ENCODE results near the gene SMIM8. TPM values are rescaled to one million over a fixed set of nuclear protein-coding genes. Genes with fewer than 3 reads are reported as not detected.

Gene SMIM8
- total RNA-seq, 1 experiment from 2014 or later, result 10.8 TPM

DNA sequence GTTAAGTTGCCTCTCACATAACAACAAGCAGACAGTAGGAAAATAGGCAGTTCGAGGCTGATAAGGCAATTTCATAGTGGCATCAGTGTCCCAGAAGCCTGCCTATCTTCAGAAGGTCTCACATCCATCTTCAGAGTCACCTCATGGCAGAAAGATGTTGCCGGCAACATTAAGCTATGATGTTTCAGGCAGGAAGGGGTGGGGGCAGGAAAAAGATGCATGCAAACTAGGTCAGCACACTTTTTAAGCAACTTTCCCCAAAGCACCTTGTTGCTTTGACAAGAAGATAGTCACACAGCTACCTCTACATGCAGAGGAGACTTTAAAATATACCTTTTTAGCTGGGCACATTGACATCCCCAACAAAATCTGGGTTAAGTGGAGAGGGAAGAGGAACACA lies 43.2 kb upstream of the SMIM8 start (continued):
- TF ChIP-seq, protein P1, sequence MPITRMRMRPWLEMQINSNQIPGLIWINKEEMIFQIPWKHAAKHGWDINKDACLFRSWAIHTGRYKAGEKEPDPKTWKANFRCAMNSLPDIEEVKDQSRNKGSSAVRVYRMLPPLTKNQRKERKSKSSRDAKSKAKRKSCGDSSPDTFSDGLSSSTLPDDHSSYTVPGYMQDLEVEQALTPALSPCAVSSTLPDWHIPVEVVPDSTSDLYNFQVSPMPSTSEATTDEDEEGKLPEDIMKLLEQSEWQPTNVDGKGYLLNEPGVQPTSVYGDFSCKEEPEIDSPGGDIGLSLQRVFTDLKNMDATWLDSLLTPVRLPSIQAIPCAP (CRISPR knock-in tag; IDR thresholded peaks at IDR 0.05), result no peak
- TF ChIP-seq GABPB1 (CRISPR knock-in tag; IDR thresholded peaks at IDR 0.05), result no peak

DNA sequence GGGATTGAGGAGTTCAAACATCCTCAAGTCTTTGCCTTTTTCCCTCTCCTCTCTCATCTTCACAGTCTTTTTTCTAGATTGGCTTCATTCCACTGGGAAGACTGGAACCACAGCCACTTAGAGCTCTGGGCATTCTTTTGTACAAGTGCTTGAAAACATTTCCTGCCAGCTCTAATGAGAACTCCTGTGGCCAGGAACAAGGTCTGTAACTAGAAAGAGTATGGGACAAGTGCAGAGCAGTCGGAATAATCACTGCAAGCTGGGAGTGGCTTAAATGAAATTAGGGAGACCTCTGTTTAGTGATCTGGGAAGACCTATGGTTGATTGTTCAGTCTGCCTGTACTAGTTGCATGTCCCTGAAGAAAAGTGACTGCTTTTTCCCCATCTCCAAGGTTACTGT lies 41.0 kb upstream of the SMIM8 start:
- H3K4me1 Mint-ChIP-seq, result no peaks in the 10 kb centered on the region
- DNase-seq (ENCODE audit: low spot score), result no peak
- no peak for ATAC-seq
- CTCF ChIA-PET, result interaction anchor here (1.5 to 1.6 kb wide), 2 partner anchors 142 to 202 kb away, joined by 4 to 5 read pairs; no protein-coding TSS in a partner anchor
- no peaks in the 10 kb centered on the region; the same call in 1 of the 2 replicates for H3K27me3 Mint-ChIP-seq (ENCODE audit: low read depth)
- no peak for TF ChIP-seq NR3C1 (CRISPR knock-in tag; conservative IDR thresholded peaks at IDR 0.05; ENCODE audit: low read depth)
- H3K27ac Mint-ChIP-seq, result no peak overlapping the region
- H3K9me3 Mint-ChIP-seq, result no peaks in the 10 kb centered on the region
- no peak overlapping the region for H3K4me3 Mint-ChIP-seq
- POLR2A ChIA-PET, result no interaction called here
- no peaks in the 10 kb centered on the region for H3K36me3 Mint-ChIP-seq

DNA sequence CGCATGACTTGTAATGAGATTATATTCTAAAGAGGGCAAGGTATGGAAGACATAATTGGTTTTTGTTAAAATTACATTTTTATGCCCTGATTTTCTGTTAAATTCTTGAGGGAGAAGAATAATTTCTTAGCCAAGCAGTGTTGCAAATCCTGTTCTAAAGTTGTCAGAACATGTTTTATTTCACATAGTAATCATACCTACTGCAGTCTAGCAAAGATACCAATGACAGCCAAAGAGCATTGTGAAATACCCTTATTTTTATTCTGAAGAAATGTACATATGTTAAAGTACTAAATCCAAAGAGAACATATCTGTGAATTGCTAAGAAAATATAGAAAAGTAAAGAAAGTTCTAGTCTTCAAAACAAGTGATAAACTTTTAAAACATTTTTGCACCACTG lies 39.6 kb upstream of the SMIM8 start:
- DNase-seq (ENCODE audit: low spot score) (no peak), ATAC-seq (no peak)
- Mint-ChIP-seq H3K9me3 (no peaks in the 10 kb centered on the region), H3K27ac (no peak overlapping the region), H3K4me3 (no peak overlapping the region), H3K36me3 (no peaks in the 10 kb centered on the region), H3K4me1 (no peaks in the 10 kb centered on the region), H3K27me3 (ENCODE audit: low read depth) (no peaks in the 10 kb centered on the region; the same call in 1 of the 2 replicates)
- TF ChIP-seq ZBTB21 (CRISPR knock-in tag; IDR thresholded peaks at IDR 0.05; ENCODE audit: borderline replicate concordance) (no peak), TEAD1 (CRISPR knock-in tag; IDR thresholded peaks at IDR 0.05) (no peak), NR1H2 (CRISPR knock-in tag; IDR thresholded peaks at IDR 0.05) (no peak), EMX1 (CRISPR knock-in tag; IDR thresholded peaks at IDR 0.05) (no peak), RELA (CRISPR knock-in tag; IDR thresholded peaks at IDR 0.05; ENCODE audit: borderline replicate concordance) (no peak), PRRX2 (CRISPR knock-in tag; IDR thresholded peaks at IDR 0.05) (no peak), RORB (CRISPR knock-in tag; IDR thresholded peaks at IDR 0.05) (no peak), GTF2I (CRISPR knock-in tag; conservative IDR thresholded peaks at IDR 0.05) (no peak), CREB1 (CRISPR knock-in tag; IDR thresholded peaks at IDR 0.05) (no peak), JAZF1 (CRISPR knock-in tag; IDR thresholded peaks at IDR 0.05) (no peak), TCF7 (CRISPR knock-in tag; IDR thresholded peaks at IDR 0.05; ENCODE audit: low read depth) (no peak)
- TF ChIP-seq, protein P1 (CRISPR knock-in tag; IDR thresholded peaks at IDR 0.05), result no peak
- TF ChIP-seq, protein P2, sequence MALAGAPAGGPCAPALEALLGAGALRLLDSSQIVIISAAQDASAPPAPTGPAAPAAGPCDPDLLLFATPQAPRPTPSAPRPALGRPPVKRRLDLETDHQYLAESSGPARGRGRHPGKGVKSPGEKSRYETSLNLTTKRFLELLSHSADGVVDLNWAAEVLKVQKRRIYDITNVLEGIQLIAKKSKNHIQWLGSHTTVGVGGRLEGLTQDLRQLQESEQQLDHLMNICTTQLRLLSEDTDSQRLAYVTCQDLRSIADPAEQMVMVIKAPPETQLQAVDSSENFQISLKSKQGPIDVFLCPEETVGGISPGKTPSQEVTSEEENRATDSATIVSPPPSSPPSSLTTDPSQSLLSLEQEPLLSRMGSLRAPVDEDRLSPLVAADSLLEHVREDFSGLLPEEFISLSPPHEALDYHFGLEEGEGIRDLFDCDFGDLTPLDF (CRISPR knock-in tag; IDR thresholded peaks at IDR 0.05), result no peak
- TF ChIP-seq, protein P3, sequence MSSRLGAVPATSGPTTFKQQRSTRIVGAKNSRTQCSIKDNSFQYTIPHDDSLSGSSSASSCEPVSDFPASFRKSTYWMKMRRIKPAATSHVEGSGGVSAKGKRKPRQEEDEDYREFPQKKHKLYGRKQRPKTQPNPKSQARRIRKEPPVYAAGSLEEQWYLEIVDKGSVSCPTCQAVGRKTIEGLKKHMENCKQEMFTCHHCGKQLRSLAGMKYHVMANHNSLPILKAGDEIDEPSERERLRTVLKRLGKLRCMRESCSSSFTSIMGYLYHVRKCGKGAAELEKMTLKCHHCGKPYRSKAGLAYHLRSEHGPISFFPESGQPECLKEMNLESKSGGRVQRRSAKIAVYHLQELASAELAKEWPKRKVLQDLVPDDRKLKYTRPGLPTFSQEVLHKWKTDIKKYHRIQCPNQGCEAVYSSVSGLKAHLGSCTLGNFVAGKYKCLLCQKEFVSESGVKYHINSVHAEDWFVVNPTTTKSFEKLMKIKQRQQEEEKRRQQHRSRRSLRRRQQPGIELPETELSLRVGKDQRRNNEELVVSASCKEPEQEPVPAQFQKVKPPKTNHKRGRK (CRISPR knock-in tag; IDR thresholded peaks at IDR 0.05; ENCODE audit: borderline replicate concordance), result no peak
- TF ChIP-seq, protein P4, sequence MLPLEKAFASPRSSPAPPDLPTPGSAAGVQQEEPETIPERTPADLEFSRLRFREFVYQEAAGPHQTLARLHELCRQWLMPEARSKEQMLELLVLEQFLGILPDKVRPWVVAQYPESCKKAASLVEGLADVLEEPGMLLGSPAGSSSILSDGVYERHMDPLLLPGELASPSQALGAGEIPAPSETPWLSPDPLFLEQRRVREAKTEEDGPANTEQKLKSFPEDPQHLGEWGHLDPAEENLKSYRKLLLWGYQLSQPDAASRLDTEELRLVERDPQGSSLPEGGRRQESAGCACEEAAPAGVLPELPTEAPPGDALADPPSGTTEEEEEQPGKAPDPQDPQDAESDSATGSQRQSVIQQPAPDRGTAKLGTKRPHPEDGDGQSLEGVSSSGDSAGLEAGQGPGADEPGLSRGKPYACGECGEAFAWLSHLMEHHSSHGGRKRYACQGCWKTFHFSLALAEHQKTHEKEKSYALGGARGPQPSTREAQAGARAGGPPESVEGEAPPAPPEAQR (CRISPR knock-in tag; IDR thresholded peaks at IDR 0.05), result no peak
- TF ChIP-seq, protein P5, sequence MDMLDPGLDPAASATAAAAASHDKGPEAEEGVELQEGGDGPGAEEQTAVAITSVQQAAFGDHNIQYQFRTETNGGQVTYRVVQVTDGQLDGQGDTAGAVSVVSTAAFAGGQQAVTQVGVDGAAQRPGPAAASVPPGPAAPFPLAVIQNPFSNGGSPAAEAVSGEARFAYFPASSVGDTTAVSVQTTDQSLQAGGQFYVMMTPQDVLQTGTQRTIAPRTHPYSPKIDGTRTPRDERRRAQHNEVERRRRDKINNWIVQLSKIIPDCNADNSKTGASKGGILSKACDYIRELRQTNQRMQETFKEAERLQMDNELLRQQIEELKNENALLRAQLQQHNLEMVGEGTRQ (CRISPR knock-in tag; IDR thresholded peaks at IDR 0.05), result no peak
- TF ChIP-seq, protein P6, sequence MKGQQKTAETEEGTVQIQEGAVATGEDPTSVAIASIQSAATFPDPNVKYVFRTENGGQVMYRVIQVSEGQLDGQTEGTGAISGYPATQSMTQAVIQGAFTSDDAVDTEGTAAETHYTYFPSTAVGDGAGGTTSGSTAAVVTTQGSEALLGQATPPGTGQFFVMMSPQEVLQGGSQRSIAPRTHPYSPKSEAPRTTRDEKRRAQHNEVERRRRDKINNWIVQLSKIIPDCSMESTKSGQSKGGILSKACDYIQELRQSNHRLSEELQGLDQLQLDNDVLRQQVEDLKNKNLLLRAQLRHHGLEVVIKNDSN (CRISPR knock-in tag; IDR thresholded peaks at IDR 0.05), result no peak
- TF ChIP-seq, protein P7, sequence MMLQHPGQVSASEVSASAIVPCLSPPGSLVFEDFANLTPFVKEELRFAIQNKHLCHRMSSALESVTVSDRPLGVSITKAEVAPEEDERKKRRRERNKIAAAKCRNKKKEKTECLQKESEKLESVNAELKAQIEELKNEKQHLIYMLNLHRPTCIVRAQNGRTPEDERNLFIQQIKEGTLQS (CRISPR knock-in tag; conservative IDR thresholded peaks at IDR 0.05), result no peak
- POLR2A ChIA-PET, result no interaction called here
- CTCF ChIA-PET, result interaction anchor here (0.6 kb wide), 1 partner anchor 216 kb away, joined by 4 read pairs; no protein-coding TSS in a partner anchor
